ENCODE results near the gene FAM149B1.

FAM149B1 gene

DNA sequence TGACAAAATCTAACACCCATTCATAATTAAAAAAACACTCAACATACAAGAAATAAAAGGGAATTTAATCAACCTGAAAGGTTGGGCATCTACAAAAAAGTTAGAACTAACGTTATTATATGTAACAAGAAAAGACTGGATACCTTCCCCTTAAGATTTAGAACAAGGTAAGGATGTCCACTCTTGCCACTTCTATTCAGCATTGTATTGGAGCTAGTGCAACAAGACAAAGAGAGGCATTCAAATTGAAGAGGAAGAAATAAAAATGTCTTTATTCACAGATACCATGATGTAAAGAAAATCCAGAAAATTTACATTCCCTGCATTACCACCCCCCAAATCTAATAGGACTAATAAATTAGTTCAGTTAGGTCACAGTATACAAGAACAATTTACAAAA lies 18.3 kb downstream of the FAM149B1 start:
- TF ChIP-seq POLR2AphosphoS5 (IDR thresholded peaks at IDR 0.05; ENCODE audit: low read depth, low read length) = no peak
- no peak for TF ChIP-seq FOXP2 (optimal IDR thresholded peaks at IDR 0.05; ENCODE audit: borderline replicate concordance, extremely low read depth, extremely low read length, insufficient read depth)
- TF ChIP-seq TAF1 (IDR thresholded peaks at IDR 0.05; ENCODE audit: borderline replicate concordance, insufficient read depth, low read length) = no peak
- no peak for TF ChIP-seq SIN3A (IDR thresholded peaks at IDR 0.05; ENCODE audit: borderline replicate concordance, insufficient read depth, low read length)
- TF ChIP-seq, protein P1, sequence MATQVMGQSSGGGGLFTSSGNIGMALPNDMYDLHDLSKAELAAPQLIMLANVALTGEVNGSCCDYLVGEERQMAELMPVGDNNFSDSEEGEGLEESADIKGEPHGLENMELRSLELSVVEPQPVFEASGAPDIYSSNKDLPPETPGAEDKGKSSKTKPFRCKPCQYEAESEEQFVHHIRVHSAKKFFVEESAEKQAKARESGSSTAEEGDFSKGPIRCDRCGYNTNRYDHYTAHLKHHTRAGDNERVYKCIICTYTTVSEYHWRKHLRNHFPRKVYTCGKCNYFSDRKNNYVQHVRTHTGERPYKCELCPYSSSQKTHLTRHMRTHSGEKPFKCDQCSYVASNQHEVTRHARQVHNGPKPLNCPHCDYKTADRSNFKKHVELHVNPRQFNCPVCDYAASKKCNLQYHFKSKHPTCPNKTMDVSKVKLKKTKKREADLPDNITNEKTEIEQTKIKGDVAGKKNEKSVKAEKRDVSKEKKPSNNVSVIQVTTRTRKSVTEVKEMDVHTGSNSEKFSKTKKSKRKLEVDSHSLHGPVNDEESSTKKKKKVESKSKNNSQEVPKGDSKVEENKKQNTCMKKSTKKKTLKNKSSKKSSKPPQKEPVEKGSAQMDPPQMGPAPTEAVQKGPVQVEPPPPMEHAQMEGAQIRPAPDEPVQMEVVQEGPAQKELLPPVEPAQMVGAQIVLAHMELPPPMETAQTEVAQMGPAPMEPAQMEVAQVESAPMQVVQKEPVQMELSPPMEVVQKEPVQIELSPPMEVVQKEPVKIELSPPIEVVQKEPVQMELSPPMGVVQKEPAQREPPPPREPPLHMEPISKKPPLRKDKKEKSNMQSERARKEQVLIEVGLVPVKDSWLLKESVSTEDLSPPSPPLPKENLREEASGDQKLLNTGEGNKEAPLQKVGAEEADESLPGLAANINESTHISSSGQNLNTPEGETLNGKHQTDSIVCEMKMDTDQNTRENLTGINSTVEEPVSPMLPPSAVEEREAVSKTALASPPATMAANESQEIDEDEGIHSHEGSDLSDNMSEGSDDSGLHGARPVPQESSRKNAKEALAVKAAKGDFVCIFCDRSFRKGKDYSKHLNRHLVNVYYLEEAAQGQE (IDR thresholded peaks at IDR 0.05; ENCODE audit: insufficient read depth in 1 of 2, low read depth in 2 of 2, low read length in 2 of 2) = no peak

DNA sequence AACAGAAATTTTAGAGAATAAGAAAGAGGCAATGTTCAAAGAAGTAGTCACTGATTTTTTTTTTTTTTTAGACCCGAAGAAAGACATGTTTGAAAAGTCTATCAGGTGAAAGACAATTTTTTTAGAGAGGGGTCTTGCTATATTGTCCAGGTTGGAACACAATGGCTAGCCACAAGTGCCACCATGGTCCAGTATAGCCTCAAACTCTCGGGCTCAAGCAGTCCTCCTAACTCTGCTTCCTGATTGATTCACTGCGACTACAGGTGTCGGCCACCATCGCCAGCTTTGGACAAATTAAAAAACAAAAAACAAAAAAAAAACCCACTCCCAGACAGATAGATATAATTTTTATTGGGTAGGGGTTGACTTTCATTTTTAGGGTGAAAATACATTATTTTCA lies 22.3 kb downstream of the FAM149B1 start:
- TF ChIP-seq, protein P1 (IDR thresholded peaks at IDR 0.05; ENCODE audit: insufficient read depth in 1 of 2, low read depth in 2 of 2, low read length in 2 of 2) = no peak
- TF ChIP-seq SIN3A (IDR thresholded peaks at IDR 0.05; ENCODE audit: borderline replicate concordance, insufficient read depth, low read length) = no peak
- TF ChIP-seq FOXP2 (optimal IDR thresholded peaks at IDR 0.05; ENCODE audit: borderline replicate concordance, extremely low read depth, extremely low read length, insufficient read depth) = no peak
- no peak for TF ChIP-seq POLR2AphosphoS5 (IDR thresholded peaks at IDR 0.05; ENCODE audit: low read depth, low read length)
- no peak for TF ChIP-seq TAF1 (IDR thresholded peaks at IDR 0.05; ENCODE audit: borderline replicate concordance, insufficient read depth, low read length)

DNA sequence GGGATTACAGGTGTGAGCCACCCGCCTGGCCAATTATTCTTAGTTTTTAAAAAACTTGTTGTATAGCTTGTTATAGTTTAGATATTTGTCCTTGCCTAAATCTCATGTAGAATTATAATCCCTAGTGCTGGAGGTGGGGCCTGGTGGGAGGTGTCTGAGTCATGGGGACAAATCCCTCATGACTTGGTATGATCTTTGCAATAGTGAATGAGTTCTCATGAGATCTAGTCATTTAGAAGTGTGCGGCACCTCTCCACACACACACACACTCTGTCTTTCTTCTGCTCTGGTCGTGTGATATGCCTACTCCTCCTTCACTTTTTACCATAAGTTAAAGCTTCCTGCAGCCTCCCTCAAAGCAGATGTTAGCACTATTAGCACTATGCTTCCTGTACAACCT lies 37.2 kb downstream of the FAM149B1 start:
- TF ChIP-seq SIN3A (IDR thresholded peaks at IDR 0.05; ENCODE audit: borderline replicate concordance, insufficient read depth, low read length) = no peak
- TF ChIP-seq FOXP2 (optimal IDR thresholded peaks at IDR 0.05; ENCODE audit: borderline replicate concordance, extremely low read depth, extremely low read length, insufficient read depth) = no peak
- TF ChIP-seq, protein P1 (IDR thresholded peaks at IDR 0.05; ENCODE audit: insufficient read depth in 1 of 2, low read depth in 2 of 2, low read length in 2 of 2) = no peak
- TF ChIP-seq POLR2AphosphoS5 (IDR thresholded peaks at IDR 0.05; ENCODE audit: low read depth, low read length) = no peak
- no peak for TF ChIP-seq TAF1 (IDR thresholded peaks at IDR 0.05; ENCODE audit: borderline replicate concordance, insufficient read depth, low read length)

DNA sequence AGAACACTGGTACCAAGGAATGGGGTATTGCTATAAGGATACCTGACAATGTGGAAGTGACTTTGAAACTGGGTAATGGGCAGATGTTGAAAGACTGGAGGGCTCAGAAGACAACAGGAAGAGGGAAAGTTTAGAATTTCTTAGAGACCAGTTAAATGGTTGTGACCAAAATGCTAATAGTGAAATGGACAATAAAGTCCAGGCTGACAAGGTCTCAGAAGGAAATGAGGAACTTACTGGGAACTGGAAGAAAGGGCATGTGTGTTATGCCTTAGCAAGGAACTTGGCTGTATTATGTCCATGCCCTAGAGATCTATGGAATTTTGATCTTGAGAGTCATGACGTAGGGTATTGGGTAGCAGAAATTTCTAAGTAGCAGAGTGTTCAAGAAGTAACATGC lies 38.0 kb downstream of the FAM149B1 start:
- TF ChIP-seq FOXP2 (optimal IDR thresholded peaks at IDR 0.05; ENCODE audit: borderline replicate concordance, extremely low read depth, extremely low read length, insufficient read depth) (no peak), POLR2AphosphoS5 (IDR thresholded peaks at IDR 0.05; ENCODE audit: low read depth, low read length) (no peak), SIN3A (IDR thresholded peaks at IDR 0.05; ENCODE audit: borderline replicate concordance, insufficient read depth, low read length) (no peak), TAF1 (IDR thresholded peaks at IDR 0.05; ENCODE audit: borderline replicate concordance, insufficient read depth, low read length) (no peak)
- TF ChIP-seq, protein P1 (IDR thresholded peaks at IDR 0.05; ENCODE audit: insufficient read depth in 1 of 2, low read depth in 2 of 2, low read length in 2 of 2) = no peak

DNA sequence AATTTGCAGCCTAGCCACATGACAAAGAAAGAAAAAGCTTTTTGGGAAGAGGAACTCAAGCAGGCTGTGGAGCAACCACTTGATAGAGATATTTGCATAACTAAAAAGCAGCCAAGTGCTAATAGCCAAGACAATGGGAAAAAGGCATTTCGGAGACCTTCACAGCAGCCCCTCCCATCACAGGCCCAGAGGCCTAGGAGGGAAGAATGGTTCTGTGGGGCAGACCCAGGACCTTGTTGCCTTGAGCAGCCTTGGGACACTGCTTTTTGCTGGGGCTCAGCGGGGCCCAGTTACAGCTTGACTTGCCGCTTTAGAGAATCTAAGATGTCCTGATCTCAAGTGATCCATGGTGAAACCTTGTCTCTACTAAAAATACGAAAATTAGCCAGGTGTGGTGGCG lies 38.5 kb downstream of the FAM149B1 start:
- TF ChIP-seq SIN3A (IDR thresholded peaks at IDR 0.05; ENCODE audit: borderline replicate concordance, insufficient read depth, low read length) = no peak
- TF ChIP-seq, protein P1 (IDR thresholded peaks at IDR 0.05; ENCODE audit: insufficient read depth in 1 of 2, low read depth in 2 of 2, low read length in 2 of 2) = no peak
